ENCODE data around the gene GNAT3. TPM values are rescaled to one million over a fixed set of nuclear protein-coding genes. Genes with fewer than 3 reads are reported as not detected.

Gene GNAT3
- total RNA-seq, 2 donors from 2014 or later: not detected

DNA sequence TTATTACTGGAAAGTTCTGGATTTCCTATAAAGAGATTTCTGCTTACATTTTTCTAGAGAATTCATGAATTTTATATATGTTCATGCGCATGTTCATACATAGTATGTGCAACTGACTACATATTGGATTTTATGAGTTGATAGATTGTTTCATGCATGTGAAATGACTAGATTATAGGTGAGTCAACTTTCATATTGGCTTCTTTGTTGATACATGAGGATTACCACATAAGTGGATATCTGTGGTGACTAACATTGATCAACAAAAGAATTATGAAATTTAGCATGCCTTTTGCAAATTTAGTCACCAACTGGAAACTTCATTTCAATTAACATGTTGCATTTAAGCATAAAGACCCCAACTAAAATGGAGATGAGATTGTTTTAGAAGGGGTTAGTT is 99.0 kb downstream of the GNAT3 start:
- no peak overlapping the region for H3K27ac Mint-ChIP-seq
- peaks cover 2% of the 10 kb centered on the region for H3K9me3 Mint-ChIP-seq
- ATAC-seq: no peak

DNA sequence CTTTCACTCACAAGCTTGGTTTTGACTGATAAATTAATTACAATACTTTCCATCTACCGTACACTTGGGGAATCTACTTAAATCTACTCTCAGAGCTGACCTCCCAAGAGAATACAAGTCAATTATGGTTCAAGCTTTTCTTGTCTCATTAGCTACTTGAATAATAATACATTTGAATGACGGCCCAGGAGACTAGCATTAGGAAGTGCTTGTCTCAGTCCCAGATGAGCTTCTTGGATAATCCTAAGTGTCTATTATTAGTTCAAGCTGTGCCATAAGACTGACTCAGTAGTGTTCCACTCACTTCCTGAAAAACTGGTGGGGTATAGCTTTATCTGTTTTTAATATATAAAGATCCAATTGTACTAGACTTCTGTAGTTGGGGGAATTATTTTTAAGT is 100.2 kb downstream of the GNAT3 start:
- no peaks in the 10 kb centered on the region for H3K4me1 Mint-ChIP-seq (ENCODE audit: low read depth in 2 of 2)
- H3K27ac Mint-ChIP-seq: no peak overlapping the region
- peaks cover 6% of the 10 kb centered on the region for H3K9me3 Mint-ChIP-seq
- no peak for ATAC-seq
- no peak overlapping the region for H3K4me3 Mint-ChIP-seq
- no peak for DNase-seq (ENCODE audit: low spot score)
- H3K36me3 Mint-ChIP-seq: no peaks in the 10 kb centered on the region
- no peaks in the 10 kb centered on the region for H3K27me3 Mint-ChIP-seq

More for the DNA sequence above, 99.0 kb downstream of the GNAT3 start:
- no peaks in the 10 kb centered on the region for H3K4me1 Mint-ChIP-seq (ENCODE audit: low read depth in 2 of 2)
- H3K27me3 Mint-ChIP-seq: no peaks in the 10 kb centered on the region
- DNase-seq (ENCODE audit: low spot score): no peak
- H3K4me3 Mint-ChIP-seq: no peak overlapping the region
- H3K36me3 Mint-ChIP-seq: no peaks in the 10 kb centered on the region

DNA sequence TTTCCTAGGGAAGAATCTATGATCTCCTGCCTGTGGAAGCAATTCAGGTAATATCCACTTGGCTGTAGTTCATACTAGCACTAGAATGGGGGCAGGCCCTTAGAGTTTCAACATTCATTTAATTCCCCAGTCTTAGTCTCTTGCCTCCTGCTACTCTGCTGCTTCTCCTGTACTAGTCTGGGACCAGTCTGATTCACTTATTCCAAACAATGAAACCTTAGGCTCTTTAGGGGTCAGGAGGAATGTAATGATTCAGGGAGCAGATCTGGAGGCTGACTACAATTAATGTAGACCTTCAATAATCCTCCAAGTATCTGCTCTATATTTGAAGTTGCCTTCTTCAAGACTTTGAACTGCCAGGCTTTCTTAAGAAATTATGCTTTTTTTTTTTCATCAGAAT is 101.8 kb downstream of the GNAT3 start:
- no peak for ATAC-seq
- Mint-ChIP-seq H3K4me1 (ENCODE audit: low read depth in 2 of 2) (no peaks in the 10 kb centered on the region), H3K36me3 (no peaks in the 10 kb centered on the region), H3K9me3 (peaks cover 6% of the 10 kb centered on the region), H3K4me3 (no peak overlapping the region), H3K27me3 (no peaks in the 10 kb centered on the region), H3K27ac (no peak overlapping the region)
- no peak for DNase-seq (ENCODE audit: low spot score)

Other genes starting within 250 kb of the GNAT3 start
- not detected for gene CD36, start 126.6 kb upstream of the GNAT3 start, total RNA-seq